T-helper 1 cell treated with Interleukin-12 subunit alpha and Interleukin-12 subunit beta and Interleukin-4 antibody, amounts not matched to agents 30 μg/mL and 1 μg/mL, for 36 hours (primary cell): ENCODE results near the gene NMNAT2.
"Not testable (repeated sequence)": the region's sequence is repeated elsewhere in the genome, so short reads cannot be mapped to it uniquely, and the experiment has no call there.

Experiments
- H3K27ac Mint-ChIP-seq: one replicate; pipeline ENCODE4 v1.8.0; 2021; ENCODE audit warnings: mild to moderate bottlenecking, mixed read lengths
- H3K27me3 Mint-ChIP-seq: one replicate; pipeline ENCODE4 v1.8.0; 2021; ENCODE audit warnings: low read depth, mixed read lengths
- H3K36me3 Mint-ChIP-seq: one replicate; pipeline ENCODE4 v1.8.0; 2021; ENCODE audit warnings: low read depth, mixed read lengths
- H3K4me1 Mint-ChIP-seq: one replicate; pipeline ENCODE4 v1.8.0; 2021; ENCODE audit warnings: low read depth, mixed read lengths
- H3K4me3 Mint-ChIP-seq: one replicate; pipeline ENCODE4 v1.8.0; 2021; ENCODE audit warnings: mild to moderate bottlenecking, moderate library complexity, mixed read lengths
- H3K9me3 Mint-ChIP-seq: one replicate; pipeline ENCODE4 v1.8.0; 2021; ENCODE audit warnings: mixed read lengths

Gene NMNAT2

DNA sequence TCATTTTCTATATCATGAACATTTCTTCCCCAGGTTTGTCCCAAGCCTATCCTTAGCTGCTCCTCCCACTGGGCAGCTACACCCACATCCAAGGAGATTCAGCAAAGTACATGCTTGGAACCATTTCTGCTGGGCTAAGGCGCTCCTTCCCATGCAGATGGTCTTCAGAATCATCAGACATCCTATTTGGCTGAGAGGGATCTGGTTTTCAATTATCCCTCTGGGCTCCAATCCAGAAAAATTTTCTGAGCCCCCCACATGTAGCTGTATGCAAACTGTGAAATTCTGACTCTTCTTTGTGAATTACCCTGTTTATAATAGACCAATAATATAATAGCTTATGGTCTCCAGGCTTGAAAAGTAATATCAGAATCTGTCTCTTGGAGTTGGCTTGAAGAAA, 132.9 kb downstream of the NMNAT2 start:
- Mint-ChIP-seq H3K4me1 (no peaks in the 10 kb centered on the region), H3K27ac (no peak overlapping the region), H3K4me3 (no peak overlapping the region), H3K27me3 (peaks cover 10% of the 10 kb centered on the region), H3K9me3 (no peaks in the 10 kb centered on the region), H3K36me3 (no peaks in the 10 kb centered on the region)

DNA sequence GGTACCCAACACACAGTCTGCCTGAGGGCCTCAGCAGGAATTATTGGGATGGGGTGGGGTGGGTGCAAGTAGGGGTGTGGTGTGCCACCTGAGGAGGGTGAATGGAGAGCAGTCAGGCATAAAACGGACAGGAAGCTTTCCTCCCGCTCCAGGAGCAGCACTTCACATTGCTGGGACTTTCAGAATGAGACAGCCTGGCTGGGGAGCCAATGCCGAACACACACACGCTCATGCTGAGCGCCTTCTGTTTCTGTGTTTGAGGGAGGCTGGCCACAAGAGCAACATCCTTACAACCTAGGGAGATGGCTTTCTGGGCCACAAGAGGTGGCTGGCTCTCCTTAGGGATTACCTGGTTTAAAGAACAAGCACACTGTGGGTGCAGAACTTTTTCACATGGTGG, 134.1 kb downstream of the NMNAT2 start:
- H3K36me3 Mint-ChIP-seq, result no peaks in the 10 kb centered on the region
- H3K4me1 Mint-ChIP-seq, result peaks cover 3% of the 10 kb centered on the region
- no peak overlapping the region for H3K27ac Mint-ChIP-seq
- peaks cover 10% of the 10 kb centered on the region for H3K27me3 Mint-ChIP-seq
- no peak overlapping the region for H3K4me3 Mint-ChIP-seq
- no peaks in the 10 kb centered on the region for H3K9me3 Mint-ChIP-seq

DNA sequence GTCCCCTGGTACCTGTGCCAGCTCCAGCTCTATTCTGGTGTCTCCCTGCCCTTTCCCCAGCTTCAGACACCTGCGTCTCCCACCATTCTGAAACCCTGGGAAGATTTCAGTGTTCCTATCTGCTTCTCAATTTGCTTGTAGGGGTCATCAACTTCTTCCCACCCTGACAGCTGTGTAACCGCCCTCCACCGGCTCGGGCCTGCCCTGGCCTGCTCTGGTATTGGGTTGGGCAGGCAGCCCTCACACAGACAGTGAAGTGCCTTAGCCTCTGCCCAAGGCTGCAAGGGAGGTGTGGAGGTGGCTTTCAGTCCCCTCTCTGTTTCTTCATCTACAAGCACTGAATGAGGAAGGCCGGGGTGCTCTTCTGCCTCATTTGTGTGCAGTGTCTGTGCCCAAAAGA, 134.9 kb downstream of the NMNAT2 start:
- Mint-ChIP-seq H3K27ac (no peak overlapping the region), H3K4me3 (no peak overlapping the region), H3K4me1 (peaks cover 9% of the 10 kb centered on the region), H3K9me3 (no peaks in the 10 kb centered on the region), H3K27me3 (peaks cover 10% of the 10 kb centered on the region), H3K36me3 (no peaks in the 10 kb centered on the region)

DNA sequence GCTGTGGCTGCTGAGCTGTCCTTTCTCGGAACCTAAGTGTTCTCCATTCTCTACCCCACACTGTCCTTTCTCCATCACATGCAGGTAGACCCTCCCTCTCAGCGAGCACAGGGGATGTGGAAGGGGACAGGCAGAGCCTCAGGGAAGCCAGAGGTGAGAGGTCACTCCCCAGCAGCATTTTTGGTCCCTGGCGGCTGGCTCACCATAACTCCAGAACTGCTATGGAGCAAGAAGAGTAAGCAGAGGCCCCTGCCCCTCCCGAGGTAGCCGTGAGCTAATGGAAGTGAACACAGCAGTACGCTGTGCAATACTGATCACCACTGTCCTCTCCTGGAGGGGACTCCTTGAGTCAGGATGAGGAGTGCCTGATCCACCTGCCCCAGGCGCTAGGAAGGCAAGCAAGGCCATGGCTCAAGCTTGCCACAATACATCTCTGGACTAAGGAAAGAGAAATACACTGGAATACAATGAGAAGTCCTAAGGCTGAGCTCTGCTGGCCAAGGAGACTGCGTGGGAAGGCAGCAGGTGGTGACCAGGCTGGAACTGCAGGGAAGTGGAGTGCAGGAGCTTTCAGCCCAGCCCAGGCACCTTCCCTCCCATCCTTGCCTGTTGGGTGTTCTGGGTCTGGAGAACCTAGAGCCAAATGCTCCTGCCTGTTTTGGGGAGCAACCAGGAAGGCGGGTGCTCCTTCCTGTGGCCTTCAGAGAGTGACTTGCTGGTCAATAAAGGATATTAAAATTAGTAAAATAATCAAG, 135.9 kb downstream of the NMNAT2 start:
- H3K36me3 Mint-ChIP-seq, result no peaks in the 10 kb centered on the region
- H3K9me3 Mint-ChIP-seq, result no peaks in the 10 kb centered on the region
- peaks cover 11% of the 10 kb centered on the region for H3K4me1 Mint-ChIP-seq
- H3K27me3 Mint-ChIP-seq, result peaks cover 10% of the 10 kb centered on the region
- H3K27ac Mint-ChIP-seq, result no peak overlapping the region
- H3K4me3 Mint-ChIP-seq, result no peak overlapping the region

DNA sequence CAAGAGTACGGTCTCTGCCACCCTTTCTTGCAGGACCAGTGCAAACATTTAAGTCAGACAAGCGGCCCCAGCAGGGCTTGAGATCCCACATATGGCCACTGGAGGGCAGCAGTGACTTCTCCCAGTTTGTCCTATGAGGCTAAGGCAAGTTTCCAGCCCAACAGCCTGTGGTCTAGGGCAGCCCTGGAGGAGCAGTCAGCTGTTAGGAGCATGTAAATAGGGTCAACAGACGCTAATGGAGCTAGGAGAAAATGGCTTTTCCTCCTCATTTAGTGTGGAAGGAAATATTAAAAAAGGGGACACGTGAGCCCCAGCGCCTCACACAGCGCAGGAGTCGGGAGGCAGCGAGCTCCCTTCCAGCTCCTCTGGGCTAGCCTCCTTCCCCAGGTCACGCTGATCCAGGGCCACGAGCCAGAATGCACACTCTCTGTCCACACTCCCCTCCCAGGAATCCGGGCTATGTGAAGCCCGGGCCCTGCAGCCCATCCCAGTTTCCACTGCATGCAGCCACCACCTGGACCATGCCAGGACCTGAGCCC, 136.6 kb downstream of the NMNAT2 start:
- Mint-ChIP-seq H3K9me3 (no peaks in the 10 kb centered on the region), H3K27ac (no peak overlapping the region), H3K36me3 (no peaks in the 10 kb centered on the region), H3K4me3 (no peak overlapping the region), H3K4me1 (peaks cover 11% of the 10 kb centered on the region), H3K27me3 (peaks cover 8% of the 10 kb centered on the region)

DNA sequence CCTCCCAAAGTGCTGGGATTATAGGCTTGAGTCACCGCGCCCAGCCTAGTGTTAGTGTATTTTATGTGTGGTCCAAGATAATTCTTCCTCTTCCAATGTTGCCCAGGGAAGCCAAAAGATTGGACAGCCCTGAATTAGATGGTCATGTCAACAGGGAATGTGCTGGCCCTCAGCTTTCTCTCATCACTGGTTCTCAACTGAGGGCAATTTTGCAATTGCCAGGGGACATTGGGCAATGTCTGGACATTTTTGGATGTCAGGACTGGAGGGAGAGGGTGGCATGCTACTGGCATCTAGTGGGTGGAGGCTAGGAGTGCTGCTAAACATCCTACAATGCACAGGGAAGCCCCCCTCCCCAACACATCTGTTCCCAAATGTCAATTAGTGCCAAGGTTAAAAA, 137.1 kb downstream of the NMNAT2 start:
- H3K27ac Mint-ChIP-seq, result no peak overlapping the region
- H3K4me1 Mint-ChIP-seq, result peaks cover 11% of the 10 kb centered on the region
- H3K36me3 Mint-ChIP-seq, result no peaks in the 10 kb centered on the region
- no peak overlapping the region for H3K4me3 Mint-ChIP-seq
- peaks cover 6% of the 10 kb centered on the region for H3K27me3 Mint-ChIP-seq
- no peaks in the 10 kb centered on the region for H3K9me3 Mint-ChIP-seq

DNA sequence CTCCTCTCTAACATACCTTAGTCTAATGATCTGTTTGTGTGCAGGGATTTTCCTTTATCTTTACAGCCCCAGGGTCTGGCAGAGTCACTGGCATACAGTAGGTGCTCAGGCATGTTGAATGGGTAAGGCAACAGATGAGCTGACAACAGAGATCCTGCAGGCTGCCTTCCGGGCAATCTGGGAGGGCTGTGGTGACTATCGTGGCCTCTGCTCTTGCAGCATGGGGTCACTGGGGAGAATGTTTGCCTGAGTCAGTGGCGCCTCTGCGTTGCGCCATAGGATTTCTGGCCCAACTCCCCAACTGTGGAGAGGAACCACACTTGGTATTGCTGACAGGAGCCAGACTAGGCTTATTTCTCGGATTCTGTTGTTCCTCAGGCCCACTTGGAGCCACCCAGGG, 138.3 kb downstream of the NMNAT2 start:
- H3K36me3 Mint-ChIP-seq, result no peaks in the 10 kb centered on the region
- H3K9me3 Mint-ChIP-seq, result no peaks in the 10 kb centered on the region
- no peak overlapping the region for H3K27ac Mint-ChIP-seq
- peaks cover 11% of the 10 kb centered on the region for H3K4me1 Mint-ChIP-seq
- H3K27me3 Mint-ChIP-seq, result peaks cover 6% of the 10 kb centered on the region
- no peak overlapping the region for H3K4me3 Mint-ChIP-seq

DNA sequence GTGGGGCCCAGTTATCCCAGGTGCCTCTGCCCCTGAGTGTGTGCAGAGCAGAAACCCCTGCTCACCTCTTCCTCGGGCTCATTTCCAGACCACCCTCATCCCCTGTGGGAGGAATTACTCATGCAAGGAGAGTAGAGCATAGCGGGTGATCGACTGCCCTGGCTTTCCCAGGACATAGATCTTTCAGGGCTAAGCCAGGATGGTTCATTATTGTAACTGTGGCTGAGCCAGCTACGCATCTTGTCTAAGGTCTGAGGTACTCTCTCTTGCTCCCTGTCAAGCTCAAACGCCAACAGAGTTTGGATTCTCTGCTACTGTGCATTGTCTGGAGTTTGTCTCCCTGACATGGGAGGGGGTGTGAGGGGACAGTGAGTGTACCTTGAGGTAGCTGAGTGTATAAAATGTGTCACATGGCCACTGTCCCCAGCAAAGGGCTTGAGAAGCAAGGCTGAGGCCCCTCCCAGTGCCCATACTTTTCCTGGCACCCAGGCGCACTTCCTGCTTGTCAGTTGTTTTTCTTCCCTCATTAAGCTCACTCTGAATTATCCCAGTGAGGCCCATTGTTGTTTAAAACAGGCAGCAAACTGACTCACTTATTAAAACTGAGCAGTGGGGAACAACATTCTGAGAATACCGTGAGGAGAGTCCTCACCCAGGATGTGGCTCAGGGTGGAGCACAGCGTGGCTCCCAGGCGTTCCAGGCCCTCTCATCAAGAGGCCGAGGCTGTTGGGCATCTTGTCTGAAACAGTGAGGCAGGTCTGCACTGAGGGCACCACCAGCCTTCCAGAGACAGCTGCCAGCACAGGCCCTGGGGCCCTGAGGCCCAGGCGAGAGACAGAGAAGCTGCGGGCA, 139.2 kb downstream of the NMNAT2 start:
- H3K4me1 Mint-ChIP-seq, result peaks cover 11% of the 10 kb centered on the region
- no peak overlapping the region for H3K4me3 Mint-ChIP-seq
- no peaks in the 10 kb centered on the region for H3K36me3 Mint-ChIP-seq
- H3K9me3 Mint-ChIP-seq, result no peaks in the 10 kb centered on the region
- peak overlapping the region; percentile 29 for H3K27ac Mint-ChIP-seq
- no peaks in the 10 kb centered on the region for H3K27me3 Mint-ChIP-seq

DNA sequence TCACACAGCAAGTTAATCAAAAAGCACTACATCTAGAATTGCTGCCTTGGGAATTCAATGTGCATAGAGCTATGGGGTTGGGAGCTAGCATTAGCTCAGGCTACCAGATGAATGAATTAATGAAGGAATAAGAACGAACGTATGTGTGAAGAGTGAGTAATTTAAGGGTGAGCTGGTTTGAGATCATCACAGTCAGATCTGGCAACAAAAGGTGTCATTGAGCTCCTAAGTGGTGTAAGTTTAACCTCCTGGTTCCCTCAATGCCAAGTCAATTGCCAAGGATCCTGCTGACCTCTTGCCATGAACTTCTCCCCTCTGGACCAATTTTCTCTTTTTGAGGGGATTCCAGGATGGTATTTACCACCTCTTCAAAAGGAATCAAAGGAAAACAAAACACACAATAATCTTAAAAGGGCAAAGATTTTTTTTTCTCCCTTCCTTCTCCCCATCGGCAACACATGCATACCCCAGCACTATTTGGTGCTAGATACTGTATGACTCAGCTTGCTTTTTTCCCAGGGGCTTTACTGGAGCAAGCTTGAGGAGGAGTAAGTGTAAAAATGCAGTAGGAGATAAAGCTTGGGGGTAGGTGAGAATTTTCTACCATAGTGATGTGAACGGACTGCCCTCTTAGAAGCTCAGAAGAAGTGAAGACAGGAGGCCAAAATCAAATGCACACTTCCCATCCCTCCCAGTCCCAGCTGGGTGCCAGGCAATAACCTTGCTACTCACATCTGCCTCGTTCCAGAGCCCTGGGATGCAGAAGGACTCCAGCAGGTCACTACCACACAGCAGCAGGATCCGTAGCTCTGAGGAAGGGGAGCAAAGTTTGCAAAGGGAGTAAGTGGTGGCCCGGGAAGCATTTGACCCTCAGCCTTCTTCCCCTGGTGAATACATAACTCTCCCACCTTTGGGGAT, 140.1 kb downstream of the NMNAT2 start:
- Mint-ChIP-seq H3K27ac (no peak overlapping the region), H3K36me3 (no peaks in the 10 kb centered on the region), H3K4me3 (no peak overlapping the region), H3K9me3 (no peaks in the 10 kb centered on the region), H3K4me1 (peaks cover 11% of the 10 kb centered on the region), H3K27me3 (no peaks in the 10 kb centered on the region)

DNA sequence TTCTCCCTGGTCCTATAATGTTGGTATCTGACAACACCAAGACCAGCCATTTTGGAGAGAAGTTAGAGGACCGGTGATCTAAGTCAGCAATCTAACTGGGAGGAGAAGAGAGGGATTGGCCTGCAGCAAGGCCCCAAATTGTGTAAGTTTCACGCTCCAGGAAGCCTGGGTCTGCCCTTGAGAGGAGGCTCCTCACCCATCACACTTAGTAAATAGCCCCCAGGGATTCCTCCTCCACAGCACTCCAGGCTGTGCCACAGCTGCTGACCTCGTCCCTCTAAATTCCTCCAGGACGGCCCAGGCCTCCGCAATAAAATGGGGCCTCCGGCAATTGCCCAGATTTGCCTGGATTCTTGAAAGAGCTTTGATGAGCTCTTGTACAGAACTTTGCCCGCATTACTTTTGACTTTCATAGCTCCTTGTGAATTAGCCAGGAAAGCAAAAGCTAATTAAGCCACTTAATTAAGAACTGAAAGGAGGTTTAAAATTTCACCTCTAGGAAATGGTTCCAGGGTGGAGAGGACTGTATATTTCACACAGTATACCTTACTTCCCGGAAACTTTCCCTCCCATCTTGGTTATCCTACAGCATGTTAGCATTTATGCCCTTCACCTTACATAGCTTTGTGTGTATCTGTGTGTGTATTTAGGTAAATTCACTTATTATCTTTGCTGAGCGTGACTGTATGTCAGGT, 141.6 kb downstream of the NMNAT2 start:
- no peak overlapping the region for H3K27ac Mint-ChIP-seq
- H3K9me3 Mint-ChIP-seq, result no peaks in the 10 kb centered on the region
- no peak overlapping the region for H3K4me3 Mint-ChIP-seq
- no peaks in the 10 kb centered on the region for H3K27me3 Mint-ChIP-seq
- no peaks in the 10 kb centered on the region for H3K36me3 Mint-ChIP-seq
- peaks cover 11% of the 10 kb centered on the region for H3K4me1 Mint-ChIP-seq

DNA sequence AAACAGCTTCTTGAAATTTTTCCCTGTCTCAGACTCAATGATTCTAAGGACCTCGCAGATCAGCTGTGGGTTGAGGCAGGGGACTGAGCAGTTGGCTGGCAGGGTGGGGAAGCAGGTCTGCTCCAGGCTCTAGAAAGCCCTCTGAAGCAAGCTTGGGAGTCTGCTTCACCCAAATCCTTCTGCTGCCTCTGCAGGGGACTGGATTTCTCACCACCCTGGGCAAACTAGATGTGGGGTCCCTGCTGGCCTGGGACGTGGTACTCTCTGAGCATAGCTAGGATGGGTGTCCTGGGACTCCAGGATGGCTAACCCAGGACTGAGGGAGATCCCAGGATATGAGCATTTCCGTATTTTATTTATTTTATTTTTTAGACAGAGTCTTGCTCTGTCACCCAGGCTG, 142.9 kb downstream of the NMNAT2 start:
- H3K27ac Mint-ChIP-seq, result no peak overlapping the region
- H3K9me3 Mint-ChIP-seq, result no peaks in the 10 kb centered on the region
- peaks cover 11% of the 10 kb centered on the region for H3K4me1 Mint-ChIP-seq
- H3K4me3 Mint-ChIP-seq, result no peak overlapping the region
- H3K27me3 Mint-ChIP-seq, result peaks cover 4% of the 10 kb centered on the region
- no peaks in the 10 kb centered on the region for H3K36me3 Mint-ChIP-seq

DNA sequence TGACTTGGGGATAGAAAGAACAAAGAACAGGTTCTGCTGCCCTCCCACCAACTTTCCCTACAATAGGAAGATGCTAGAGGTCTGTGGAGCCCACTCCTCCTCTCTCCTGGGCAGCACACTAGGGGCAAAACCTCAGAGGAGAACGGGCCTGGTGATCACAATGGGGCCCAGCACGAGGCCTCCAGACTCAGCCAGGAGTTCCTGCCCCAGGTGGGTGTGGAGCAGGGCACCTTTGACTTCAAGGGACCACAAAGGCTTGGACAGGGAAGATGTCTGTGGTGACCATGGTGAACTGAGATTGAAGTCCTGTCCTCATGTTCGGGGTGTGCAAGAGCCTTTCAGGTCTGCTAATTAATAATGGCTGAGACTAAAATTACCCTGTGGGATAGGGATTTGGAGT, 143.3 kb downstream of the NMNAT2 start:
- Mint-ChIP-seq H3K27ac (no peak overlapping the region), H3K36me3 (no peaks in the 10 kb centered on the region), H3K9me3 (no peaks in the 10 kb centered on the region), H3K4me3 (no peak overlapping the region), H3K27me3 (peaks cover 4% of the 10 kb centered on the region), H3K4me1 (peaks cover 11% of the 10 kb centered on the region)

DNA sequence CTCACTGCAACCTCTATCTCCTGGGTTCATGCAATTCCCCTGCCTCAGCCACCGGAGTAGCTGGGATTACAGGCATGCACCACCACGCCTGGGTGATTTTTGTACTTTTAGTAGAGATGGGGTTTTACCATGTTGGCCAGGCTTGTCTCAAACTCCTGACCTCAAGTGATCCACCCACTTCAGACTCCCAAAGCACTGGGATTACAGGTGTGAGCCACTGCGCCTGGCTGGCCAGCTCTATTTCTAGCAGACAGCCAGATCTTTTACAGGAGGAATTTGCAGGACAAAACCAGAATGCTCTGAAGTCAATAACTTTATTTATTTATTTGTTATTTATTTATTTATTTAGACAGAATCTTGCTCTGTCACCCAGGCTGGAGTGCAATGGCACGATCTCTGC, 144.2 kb downstream of the NMNAT2 start:
- not testable (repeated sequence) for H3K4me3 Mint-ChIP-seq, H3K9me3 Mint-ChIP-seq, H3K27ac Mint-ChIP-seq, H3K27me3 Mint-ChIP-seq, H3K36me3 Mint-ChIP-seq, H3K4me1 Mint-ChIP-seq

DNA sequence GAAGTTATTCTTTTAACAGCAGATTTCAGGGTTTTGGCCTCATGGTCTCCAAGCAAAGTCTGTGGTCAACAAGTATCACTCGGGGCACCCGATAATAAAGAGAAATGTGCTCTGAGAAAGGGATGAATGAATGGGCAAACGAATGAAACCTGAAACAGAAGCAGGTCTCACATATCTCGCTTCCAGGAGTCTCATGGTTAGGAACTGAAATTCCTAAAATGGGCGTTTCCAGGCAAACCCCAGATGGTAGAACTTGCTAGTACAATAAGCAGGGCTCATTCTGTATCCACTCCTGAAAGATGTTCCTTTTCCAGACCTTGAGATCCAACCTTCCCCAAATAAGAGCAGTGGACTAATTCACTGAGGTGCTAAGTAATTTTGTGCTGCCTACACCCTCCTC, 144.9 kb downstream of the NMNAT2 start:
- Mint-ChIP-seq H3K4me1 (peaks cover 2% of the 10 kb centered on the region), H3K27ac (no peak overlapping the region), H3K4me3 (no peak overlapping the region), H3K9me3 (no peaks in the 10 kb centered on the region), H3K27me3 (peaks cover 4% of the 10 kb centered on the region), H3K36me3 (no peaks in the 10 kb centered on the region)
